ENCODE data around the gene PLEKHO1. TPM values are rescaled to one million over a fixed set of nuclear protein-coding genes. Genes with fewer than 3 reads are reported as not detected.

The PLEKHO1 gene, protein sequence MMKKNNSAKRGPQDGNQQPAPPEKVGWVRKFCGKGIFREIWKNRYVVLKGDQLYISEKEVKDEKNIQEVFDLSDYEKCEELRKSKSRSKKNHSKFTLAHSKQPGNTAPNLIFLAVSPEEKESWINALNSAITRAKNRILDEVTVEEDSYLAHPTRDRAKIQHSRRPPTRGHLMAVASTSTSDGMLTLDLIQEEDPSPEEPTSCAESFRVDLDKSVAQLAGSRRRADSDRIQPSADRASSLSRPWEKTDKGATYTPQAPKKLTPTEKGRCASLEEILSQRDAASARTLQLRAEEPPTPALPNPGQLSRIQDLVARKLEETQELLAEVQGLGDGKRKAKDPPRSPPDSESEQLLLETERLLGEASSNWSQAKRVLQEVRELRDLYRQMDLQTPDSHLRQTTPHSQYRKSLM
- 18.1 and 19.0 TPM in 2 replicates for total RNA-seq

DNA sequence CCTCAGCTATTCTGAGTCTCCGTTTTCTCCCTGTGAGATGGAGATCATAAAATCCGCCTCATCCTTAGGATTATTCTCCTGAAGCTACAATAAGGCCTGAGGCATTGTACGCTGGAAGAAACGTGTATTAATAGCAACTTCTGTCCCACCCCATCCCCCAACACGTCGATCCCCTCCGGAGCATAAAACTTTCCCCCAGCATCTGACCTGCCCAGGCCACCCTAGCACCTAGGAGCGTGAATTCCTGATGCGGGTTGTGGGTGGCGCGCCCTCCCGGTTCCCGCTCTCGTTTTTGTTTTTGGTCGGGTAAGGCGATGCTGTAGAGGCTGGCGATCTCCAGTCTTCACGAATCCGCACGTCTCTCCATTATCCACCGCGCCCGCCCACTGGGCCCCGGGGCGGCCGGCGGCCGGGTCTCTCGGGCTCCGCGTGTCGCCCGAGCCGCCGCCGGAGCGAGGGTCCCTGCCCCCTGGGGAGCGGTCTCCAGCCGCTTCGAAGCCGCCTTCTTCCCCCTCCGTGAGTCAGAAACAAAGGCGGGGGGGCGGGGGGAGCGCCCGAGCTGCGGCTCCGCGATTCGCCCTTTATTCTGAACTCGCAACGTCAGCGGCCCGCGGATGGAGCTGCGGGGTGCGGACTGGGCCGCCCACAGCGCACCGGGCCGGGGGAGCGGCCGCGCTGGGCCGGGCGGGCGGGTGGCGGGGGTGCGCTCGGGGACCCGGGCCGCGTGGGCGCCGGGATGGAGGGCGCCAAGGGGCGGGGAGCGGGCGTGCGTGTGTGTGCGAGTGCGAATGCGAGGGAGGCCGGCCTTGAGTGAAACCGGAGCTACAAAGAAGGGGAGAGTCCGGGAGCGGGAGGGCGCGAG, at the start of gene PLEKHO1:
PLEKHO1 (plus strand) TSS at position 646 of the 862 bp plus-strand sequence. CDS start 342 bp downstream, outside the sequence.

Other genes starting within 250 kb of the PLEKHO1 start
- 1.3 and 3.4 TPM in 2 replicates for gene SV2A, start 232.1 kb upstream of the PLEKHO1 start, total RNA-seq
- gene SF3B4, start 222.1 kb upstream of the PLEKHO1 start, total RNA-seq: 6.5 and 14.3 TPM in 2 replicates
- gene MTMR11, start 213.0 kb upstream of the PLEKHO1 start, total RNA-seq: 7.0 and 10.7 TPM in 2 replicates
- gene OTUD7B, start 139.2 kb upstream of the PLEKHO1 start, total RNA-seq: 6.7 and 15.9 TPM in 2 replicates
- 16.7 and 21.1 TPM in 2 replicates for gene VPS45, start 82.1 kb upstream of the PLEKHO1 start, total RNA-seq
- 10.1 and 18.0 TPM in 2 replicates for gene ANP32E, start 86.2 kb downstream of the PLEKHO1 start, total RNA-seq
- not detected in 2 replicates for gene CA14, start 107.9 kb downstream of the PLEKHO1 start, total RNA-seq
- 87.3 and 95.1 TPM in 2 replicates for gene APH1A, start 119.1 kb downstream of the PLEKHO1 start, total RNA-seq
- gene C1orf54, start 122.9 kb downstream of the PLEKHO1 start, total RNA-seq: 1.5 and 10.7 TPM in 2 replicates
- 10.2 and 10.3 TPM in 2 replicates for gene CIART, start 132.6 kb downstream of the PLEKHO1 start, total RNA-seq
- 43.6 and 46.4 TPM in 2 replicates for gene MRPS21, start 143.9 kb downstream of the PLEKHO1 start, total RNA-seq
- 16.8 and 30.9 TPM in 2 replicates for gene PRPF3, start 171.6 kb downstream of the PLEKHO1 start, total RNA-seq
- 6.0 and 7.3 TPM in 2 replicates for gene RPRD2, start 214.2 kb downstream of the PLEKHO1 start, total RNA-seq